ENCODE data around the gene NAXD.

NAXD gene

DNA sequence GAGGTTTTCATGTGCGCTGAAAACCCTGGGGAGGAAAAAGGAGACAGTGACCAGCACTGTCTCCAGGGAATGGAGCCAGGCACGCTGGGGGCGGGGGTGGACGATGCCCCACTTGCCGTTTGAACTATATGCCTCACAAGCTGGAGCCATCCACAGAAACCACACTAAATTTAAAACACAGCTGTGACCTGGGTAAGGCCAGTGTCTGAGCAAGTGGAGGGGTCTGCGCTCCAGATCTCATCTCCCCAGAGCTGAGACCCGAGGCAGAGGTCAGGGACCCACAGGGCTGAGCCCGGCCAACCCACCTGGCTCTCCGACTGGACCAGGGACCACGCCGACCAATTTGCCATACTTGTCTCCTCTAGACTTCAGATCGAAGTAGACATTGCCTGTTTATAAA is 67.4 kb downstream of the NAXD start:
- H3K4me3 ChIP-seq (ENCODE audit: low read depth, low read length), result no peak overlapping the region
- TF ChIP-seq, protein P1, sequence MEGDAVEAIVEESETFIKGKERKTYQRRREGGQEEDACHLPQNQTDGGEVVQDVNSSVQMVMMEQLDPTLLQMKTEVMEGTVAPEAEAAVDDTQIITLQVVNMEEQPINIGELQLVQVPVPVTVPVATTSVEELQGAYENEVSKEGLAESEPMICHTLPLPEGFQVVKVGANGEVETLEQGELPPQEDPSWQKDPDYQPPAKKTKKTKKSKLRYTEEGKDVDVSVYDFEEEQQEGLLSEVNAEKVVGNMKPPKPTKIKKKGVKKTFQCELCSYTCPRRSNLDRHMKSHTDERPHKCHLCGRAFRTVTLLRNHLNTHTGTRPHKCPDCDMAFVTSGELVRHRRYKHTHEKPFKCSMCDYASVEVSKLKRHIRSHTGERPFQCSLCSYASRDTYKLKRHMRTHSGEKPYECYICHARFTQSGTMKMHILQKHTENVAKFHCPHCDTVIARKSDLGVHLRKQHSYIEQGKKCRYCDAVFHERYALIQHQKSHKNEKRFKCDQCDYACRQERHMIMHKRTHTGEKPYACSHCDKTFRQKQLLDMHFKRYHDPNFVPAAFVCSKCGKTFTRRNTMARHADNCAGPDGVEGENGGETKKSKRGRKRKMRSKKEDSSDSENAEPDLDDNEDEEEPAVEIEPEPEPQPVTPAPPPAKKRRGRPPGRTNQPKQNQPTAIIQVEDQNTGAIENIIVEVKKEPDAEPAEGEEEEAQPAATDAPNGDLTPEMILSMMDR (IDR thresholded peaks at IDR 0.05; ENCODE audit: low read depth, low read length), result no peak

DNA sequence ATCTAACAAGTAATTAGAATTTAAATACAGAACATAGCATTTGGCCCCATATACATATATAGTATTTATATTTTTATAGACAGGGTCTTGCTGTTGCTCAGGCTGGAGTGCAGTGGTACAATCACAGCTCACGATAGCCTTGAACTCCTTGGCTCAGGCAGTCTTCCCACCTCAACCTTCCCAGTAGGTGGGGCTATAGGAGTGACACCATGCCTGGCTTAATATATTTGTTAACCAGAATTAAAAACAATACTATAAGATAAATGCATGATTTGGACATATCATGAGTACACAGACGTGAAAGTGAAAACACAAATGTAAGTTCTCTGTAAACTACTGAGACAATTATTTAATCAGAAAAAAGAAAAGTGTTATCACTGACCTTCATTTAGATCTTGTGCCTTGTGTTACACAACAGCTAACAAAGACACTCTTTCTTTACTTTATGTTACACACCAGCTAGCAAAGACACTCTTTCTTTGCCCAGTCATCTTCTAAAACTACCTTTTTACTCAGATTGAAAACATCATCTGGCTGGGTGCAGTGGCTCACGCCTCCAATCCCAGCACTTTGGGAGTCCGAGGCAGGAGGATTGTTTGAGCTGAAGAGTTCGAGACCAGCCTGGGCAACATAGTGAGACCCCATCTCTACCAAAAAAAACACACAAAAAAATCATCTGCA is 68.0 kb downstream of the NAXD start:
- H3K4me3 ChIP-seq (ENCODE audit: low read depth, low read length), result no peak overlapping the region
- TF ChIP-seq, protein P1 (IDR thresholded peaks at IDR 0.05; ENCODE audit: low read depth, low read length), result no peak

DNA sequence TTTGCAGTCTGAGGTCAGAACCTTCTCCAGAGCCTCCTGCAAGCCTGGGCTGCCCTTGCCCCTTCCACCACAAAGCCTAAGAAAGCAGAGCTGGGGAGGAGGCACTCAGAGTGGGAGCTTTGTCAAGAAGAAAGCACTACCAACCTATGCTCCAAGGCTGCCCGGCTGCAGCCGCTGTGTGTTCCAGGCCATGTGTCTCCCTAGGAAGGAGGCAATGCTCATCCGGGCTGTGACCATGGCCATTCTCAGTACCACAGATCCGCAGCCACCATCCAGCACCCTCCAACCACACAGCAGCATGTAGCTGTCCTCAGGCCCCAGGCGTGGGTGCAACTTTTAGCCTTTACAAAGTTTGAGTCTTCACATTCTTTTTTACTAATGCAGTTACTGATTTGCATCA is 68.6 kb downstream of the NAXD start:
- TF ChIP-seq, protein P1 (IDR thresholded peaks at IDR 0.05; ENCODE audit: low read depth, low read length), result no peak
- no peak overlapping the region for H3K4me3 ChIP-seq (ENCODE audit: low read depth, low read length)

DNA sequence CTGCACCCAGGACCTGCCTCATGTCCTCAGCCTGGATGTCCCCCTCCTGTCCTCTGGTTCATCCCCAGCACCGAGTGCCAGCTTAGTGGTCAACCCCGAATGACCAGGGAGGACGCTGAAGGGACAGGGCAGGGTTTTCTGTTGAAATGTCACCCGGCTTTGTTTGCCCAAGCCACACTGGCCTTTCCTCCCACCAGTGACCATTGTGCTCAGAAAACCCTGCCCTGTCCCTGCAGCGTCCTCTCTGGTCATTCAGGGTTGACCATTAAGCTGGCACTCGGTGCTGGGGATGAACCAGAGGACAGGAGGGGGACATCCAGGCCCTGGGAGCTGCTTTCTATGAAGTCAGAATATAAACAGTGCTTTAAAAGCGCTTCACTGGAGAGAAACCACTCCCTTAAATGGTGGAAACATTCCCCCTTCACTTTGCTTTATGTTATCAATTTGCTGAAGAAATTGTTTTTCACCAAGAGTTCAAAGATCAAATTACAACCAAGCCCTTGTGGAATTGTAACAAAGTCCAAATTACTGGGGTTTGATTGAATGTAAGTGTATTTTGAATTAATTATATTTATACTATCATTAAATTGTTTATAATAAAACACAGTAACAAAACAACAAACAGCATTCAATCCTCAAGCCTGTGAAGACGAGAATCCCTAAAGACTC is 69.2 kb downstream of the NAXD start:
- no peak overlapping the region for H3K4me3 ChIP-seq (ENCODE audit: low read depth, low read length)
- TF ChIP-seq, protein P1 (IDR thresholded peaks at IDR 0.05; ENCODE audit: low read depth, low read length), result no peak

DNA sequence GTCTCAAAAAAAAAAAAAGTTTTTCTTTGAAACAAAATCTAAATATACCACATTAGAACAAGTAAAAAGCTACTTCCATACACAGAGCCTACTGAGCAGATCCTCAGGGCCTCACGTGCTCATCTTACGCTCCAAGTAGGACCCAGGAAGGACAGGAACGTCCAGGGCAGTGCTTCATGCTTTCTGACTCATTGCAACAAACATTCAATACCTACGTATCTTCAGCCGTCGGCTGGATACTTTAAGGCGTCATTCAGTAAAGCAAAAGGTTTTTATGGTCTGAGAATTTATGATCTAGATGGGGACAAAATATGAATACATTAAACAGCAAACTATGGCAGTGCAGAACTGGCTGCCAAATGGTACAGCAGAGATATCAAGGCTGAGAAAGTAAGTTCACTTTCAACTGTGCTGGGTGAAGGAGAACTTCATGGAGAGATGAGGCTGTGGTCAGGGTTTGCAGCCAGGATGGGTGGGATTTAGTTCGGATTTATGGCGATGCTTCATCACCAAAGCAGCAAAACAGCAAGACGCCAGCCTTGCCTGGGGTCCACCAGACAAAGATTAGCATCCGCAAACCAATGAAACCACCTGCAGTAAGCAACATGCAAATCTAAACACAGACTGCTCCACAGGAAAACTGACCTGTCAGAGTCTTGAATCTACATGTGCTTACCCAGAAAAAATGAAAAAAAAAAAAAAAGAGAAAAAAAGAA is 70.1 kb downstream of the NAXD start:
- H3K4me3 ChIP-seq (ENCODE audit: low read depth, low read length), result no peak overlapping the region
- TF ChIP-seq, protein P1 (IDR thresholded peaks at IDR 0.05; ENCODE audit: low read depth, low read length), result no peak

DNA sequence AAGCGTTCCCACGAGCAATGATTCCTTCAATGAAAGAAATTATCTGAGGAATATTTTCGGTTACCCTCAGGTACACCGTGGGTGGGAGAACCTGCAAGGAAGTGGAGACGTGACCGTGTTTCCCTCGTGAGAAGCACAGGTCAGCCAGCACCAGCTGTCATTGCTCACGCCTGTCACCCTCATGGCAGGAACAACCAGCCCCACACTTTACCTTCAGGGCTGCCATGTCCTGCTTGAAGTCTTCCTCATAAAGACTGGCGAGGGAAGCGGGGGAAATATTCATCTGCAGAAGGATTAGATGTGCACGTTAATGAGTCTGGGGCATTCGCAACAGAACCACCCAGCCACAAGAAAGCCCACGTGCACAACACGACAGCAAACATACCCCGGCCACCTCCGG is 72.4 kb downstream of the NAXD start:
- H3K4me3 ChIP-seq (ENCODE audit: low read depth, low read length), result no peak overlapping the region
- TF ChIP-seq, protein P1 (IDR thresholded peaks at IDR 0.05; ENCODE audit: low read depth, low read length), result no peak

DNA sequence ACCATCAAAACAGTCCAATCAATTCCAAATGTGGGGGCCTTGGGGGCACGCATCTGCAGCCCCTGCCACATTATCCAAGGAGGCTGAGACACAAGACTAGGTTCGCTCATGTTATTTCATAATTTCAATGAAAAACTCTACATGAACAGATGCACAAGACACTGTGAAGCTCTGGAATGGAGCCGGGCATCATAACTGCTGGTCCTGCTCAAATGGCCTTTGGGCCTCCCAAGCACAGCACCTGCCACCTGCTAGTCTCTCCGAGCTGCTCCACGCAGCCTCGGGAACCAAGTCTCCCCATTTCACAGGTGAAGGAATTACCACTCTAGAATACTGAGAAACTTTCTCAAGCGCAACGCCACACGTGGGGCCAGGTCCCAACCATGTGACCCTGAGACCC is 73.7 kb downstream of the NAXD start:
- H3K4me3 ChIP-seq (ENCODE audit: low read depth, low read length), result no peak overlapping the region
- TF ChIP-seq, protein P1 (IDR thresholded peaks at IDR 0.05; ENCODE audit: low read depth, low read length), result no peak

Measured in WI38 (cell line).